Daoy (cell line): ENCODE data around the gene ATP8B3. TPM values are rescaled to one million over a fixed set of nuclear protein-coding genes. Genes with fewer than 3 reads are reported as not detected.

Source experiments
- DNase-seq: peaks from one replicate; pipeline ENCODE4 v3.0.0-alpha.2; 2015; ENCODE audit warnings: low read depth
- total RNA-seq: library from RNA; depleted of rRNA; stranded (reverse); fragments of >200 nt; shearing (Covaris generic); gene quantifications from 2 replicates; pipeline ENCODE4 v1.2.3, GENCODE V29; 2014

The ATP8B3 gene
- total RNA-seq, 1 experiment from 2014 or later = 1.8 TPM

DNA sequence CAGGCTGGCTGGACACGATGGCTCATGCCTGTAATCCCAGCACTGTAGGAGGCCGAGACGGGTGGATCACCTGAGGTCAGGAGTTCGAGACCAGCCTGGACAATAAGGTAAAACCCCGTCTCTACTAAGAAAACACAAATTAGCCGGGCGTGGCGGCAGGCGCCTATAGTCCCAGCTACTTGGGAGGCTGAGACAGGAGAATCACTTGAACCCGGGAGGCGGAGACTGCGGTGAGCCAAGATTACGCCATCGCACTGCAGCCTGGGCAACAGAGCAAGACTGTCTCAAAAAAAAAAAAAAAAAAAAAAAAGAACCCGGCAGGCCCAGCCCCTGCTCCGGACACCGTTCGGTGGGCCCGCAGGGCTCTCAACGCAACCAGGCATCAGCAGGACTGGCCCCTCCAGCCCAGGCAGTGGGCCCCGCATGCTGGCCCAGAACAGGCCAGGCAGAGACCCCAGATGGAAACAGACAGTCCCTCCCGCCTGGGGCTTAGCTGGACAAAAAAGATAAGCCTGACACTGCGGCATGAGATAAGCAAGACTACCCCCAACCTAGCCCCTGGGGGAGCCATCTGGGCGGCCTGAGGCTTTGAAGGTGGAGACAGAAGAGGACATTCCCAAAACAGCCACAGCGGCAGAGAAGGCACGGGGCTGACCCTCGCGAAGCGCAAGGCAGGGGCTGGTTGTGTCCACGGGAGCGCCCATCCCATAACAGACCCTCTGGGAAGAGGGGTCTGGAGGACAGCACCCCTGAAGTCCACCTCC is 24.6 kb upstream of the ATP8B3 start:
- no peak for DNase-seq

DNA sequence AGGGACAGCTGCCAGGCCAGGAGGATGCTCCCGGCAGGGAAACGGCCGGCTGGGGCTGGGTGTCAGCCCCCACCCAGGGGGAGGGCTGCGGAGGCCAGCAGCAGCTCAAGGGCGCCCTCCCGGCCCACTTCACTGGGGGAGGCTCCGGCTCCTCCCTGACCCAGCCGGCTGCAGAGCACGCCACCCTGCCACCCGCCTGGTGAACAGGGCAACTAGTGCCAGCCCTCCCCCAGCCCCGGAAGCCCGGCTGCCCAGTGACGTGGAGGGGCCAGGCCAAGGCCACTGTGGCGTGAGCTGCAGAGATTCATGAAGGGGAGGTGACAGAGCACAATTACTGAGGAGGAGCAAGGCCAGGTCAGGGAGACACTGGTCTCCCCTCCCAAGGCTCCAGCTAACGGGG is 21.5 kb upstream of the ATP8B3 start:
- DNase-seq = no peak

DNA sequence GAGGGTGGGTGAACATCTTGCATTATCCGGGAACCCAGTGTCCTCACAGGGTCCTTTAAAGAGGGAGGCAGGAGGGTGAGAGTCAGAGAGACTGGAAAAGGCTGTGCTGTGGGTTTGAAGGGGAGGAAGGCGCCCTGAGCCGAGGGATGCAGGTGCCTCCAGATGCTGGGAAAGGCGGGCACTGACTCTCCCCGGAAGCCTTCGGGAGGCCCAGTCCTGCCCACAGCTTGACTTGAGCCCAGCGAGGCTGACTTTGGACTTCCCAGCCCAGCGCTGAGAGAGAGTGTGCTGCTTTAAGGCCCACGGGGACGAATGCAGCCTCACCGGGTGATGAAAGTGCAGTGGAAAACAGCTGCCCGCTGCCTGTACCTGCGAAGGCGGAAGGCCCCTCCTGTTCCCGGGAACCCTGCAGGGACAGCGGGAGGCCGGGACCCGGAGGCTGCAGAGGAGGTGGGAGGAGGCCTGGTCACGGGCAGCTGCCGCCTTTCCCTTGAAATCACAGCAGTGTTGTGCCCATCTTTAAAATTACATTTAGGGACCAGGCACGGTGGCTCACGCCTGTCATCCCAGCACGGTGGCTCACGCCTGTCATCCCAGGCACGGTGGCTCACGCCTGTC is 20.1 kb upstream of the ATP8B3 start:
- DNase-seq = no peak

DNA sequence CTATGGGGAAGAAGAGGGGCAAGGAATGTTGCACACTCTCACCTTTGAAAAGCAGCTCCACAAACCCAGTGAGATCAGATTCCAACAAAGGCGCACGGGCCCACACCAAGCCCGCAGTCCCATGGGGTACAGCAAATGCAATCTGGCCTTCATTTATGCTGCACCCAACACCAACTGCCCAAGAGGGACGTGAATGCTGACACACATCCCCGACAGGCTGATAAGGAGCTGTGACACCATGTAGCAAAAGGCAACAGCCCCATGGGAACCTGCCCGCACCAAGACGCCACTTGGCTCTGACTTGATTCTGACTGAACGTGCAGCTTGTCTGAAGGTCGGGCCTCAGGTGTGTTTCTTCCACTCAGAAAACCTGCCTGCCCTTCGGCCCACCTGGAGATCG is 18.9 kb upstream of the ATP8B3 start:
- no peak for DNase-seq

DNA sequence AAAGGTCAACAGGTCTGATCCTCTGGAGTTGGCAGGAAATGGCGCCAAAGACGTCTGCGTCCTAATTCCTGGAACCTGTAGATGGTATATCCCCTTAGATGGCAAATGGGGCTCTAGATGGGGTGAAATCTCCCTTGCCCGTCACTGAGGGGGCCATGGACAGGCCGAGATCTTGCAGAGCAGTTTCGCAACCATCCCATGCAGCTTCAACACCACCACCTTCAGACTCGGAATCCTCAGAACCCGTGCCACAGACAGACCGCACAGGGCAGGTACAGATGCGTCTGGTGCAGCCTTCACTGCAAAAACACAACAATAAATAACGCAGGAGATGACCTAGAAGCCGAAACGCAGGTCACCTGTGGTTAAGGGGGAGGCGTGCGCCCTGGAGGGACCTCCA is 18.5 kb upstream of the ATP8B3 start:
- no peak for DNase-seq

DNA sequence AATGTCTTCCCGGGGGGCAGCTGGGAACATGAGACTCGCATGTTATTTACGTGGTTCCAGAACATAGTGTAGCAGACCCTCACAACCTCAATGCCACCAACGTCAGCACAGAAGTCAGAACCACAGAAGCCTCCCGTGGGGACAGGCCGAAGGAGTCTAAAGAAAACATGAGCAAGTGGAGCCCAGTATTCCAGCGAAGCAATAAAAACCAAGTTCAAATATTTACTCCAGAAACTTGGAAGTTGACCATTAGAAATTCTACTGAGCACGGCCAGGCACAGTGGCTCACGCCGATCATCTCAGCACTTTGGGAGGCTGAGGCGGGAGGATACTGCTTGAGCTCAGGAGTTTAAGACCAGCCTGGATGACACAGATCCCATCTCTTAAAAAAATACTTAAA is 17.9 kb upstream of the ATP8B3 start:
- no peak for DNase-seq

DNA sequence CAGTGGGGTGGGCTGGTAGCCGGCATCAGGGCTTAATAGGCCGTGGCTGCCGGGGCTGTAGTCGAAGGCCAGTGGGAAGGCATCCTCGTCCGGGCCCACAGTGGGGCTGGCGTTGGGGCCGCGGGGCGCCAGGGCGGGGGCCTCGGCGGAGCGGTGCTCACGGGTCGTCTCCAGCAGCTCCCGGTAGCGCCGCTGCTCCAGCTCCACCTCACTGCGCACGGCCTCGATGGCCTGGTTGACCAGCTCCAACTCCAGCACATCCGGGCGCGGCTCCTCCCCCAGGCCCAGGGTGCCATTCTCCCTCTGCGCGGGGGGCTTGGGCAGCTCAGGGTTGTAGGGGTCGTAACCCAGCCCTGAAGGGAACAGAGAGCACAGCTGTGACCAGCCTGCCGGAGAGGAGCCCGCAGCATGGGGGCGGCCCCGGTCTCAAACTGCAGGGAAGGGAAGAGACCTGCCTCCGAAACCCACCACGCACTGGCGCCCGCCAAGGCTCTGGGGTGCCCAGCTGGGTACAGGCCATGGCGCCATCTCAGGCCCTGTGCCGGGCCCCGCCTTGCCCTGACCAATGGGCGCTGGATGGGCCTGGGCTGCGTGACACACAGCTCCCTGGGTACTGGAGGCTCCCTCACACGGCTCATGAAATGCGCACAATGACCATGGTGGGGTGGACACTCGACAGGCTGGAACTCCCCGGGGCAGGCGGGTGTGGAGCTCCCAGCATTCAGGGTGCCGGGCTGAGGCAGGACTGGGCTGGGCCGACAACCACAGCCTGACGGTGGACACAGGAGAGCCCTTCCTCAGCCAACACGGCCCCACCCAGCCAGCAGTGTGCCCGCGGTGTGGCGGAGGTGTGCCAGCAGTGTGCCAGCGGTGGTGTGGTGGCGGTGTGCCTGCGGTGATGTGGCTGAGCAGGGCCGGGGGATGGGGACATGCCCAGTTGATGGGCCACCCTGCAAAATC is 16.5 kb upstream of the ATP8B3 start:
- DNase-seq = no peak

DNA sequence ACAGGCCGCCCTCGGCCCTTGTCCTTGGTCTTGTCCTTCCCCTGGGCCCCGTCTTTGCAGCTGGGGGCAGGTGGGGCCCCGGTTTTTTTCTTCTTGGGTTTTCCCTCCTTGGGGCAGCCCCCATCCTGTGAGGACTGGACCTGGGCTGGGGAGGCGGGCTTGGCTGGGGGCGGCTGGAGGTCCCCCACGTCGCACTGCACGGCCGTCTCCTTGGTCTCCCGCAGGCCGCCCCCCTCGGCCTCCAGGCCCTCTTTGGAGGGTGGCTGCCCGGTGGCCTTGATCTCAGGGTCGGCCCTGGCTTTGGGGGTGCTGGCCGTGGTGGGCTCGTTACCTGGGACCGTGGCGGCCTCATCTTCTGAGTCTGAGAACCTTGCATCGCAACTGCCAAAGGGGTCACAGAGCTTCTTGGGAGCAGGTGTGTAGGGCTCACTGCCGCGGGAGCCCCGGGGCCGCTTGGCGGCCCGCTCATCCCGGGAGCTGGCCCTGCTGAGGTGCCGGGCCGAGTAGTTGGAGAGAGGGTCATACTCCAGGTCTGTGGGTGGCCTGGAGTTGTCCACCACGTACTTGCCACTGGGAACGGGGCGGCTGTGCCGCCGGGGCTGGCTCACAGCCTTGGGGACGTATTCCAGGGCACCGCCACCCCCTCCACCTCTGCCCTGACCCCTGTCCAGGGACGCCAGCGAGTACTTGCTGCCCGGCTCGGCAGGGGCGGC is 15.6 kb upstream of the ATP8B3 start:
- DNase-seq = no peak

DNA sequence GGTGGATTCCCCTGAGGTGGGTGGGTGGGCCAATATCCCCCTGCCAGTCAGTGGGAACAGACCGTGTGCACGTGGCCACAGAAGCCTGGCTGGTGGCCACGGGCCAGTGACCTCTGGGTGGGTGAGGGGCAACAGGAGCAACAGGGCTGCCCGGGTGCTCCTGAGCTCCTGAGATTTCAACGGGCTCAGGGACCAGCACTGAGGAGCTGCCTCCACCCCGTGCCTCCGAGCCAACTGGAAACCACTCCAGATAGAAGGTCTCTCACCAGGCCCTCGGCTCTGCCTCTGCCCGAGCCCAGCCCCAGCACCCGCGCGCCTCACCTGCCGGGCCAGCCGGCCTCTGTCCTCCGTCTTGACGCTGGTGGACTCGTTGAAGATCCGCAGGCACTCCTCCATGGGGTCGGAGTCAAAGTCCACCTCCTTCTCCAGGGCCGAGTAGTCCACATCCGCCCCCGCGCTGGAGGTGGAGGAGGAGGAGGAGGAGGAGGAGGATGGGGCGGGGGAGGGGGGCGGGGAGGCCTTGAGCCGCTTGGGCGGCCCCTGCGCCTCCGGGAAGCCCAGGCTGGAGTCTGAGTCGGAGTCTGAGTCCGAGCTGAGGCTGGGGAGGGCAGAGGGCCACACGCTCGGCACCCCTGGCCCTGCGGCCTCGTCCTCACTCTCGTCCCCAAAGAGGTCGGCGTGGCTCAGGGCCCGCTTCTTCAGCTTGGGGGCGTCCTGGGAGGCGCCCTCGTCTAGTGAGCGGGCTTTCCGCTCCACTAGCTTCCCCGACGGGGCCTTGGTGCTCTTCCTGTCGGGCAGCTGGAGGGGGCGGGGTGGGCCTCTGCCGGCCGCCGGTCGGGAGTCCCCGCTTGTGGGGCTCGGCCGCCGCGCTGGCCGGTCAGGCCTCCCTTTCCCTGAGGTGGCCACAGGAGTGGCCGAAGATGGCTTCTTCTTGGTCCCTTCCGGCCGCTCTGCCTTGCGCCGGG is 14.8 kb upstream of the ATP8B3 start:
- no peak for DNase-seq

DNA sequence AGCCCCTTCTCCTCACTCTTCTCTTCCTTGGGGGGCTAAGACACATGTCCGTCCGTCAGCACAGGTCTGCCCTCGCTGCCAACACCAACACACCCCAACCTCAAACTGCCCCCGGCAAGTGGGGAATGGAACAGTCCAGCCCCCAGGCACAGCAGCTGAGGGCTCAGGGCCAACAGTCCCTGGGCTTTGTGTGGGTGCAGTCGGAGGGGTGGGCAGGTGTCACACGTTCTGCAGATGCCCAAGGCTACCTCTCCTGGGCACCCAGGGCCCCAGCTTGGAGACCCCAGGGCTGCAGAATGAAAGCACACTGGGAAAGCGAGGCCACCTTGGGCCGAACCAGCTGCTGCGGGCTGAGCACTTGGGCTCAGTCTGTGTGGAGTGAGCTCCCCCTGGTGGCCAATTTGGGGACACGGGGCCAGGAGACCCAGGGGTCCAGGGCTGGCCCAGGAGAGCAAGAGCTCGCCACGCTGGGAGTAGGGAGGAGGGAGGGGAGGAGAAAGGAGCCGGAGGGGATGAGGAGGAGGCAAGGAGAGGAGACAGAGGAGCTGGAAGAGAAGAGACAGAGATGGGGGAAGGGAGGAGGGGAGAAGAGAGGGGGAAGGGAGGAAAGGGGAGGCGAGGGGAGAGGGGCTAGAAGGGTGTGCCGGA is 14.0 kb upstream of the ATP8B3 start:
- peak; percentile 73 for DNase-seq

DNA sequence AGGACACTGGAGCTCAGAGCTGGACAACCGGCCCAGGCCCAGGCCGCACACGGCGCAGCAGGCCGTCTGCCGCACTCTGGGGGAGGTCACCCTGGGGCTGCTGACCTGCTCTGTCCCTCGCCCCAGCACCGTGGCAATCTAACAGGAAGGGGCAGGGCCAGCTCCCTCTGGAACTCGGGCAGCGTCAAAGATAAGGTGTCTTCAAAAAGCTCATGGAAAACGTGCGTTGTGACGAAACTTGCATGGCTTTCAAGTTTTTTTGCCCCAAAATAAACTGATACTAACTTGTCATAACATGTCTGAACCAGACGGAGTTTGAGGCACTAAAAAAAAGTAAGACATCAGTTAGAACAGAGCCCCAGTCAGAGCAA is 12.2 kb upstream of the ATP8B3 start:
- no peak for DNase-seq

DNA sequence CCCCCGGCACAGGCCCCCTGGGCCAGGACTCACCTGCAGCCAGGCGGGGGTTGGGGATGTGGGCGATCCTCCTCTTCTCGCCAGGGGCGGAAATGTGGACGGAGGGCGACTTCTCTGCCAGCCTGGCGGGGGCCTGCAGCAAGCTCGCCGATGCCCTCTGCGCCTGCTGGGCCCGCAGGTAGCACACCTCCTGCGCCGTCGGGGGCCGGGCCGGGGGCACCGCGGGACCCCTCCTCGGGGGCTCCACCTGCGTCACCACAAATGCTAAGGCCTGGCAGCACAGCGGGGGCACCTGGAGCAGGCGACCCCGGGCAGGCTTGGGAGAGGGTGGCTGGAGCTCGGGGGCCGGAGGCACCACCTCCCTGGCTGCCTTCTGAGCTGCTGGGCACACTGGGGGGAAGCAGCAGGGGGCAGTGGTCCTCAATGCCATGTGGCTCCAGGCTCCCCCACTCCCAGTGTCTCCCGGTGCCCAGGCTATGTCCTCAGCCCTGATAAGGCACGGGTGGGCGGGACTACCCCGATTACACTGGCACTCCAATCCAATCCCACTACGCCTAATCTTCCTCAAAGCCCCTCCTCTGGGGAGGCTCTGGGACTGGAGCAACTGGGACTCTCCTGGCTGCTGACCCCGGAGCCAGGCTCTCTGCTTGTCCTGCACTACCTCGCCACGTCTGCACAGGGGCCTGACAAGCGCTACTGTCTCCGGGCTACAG is 11.6 kb upstream of the ATP8B3 start:
- no peak for DNase-seq

DNA sequence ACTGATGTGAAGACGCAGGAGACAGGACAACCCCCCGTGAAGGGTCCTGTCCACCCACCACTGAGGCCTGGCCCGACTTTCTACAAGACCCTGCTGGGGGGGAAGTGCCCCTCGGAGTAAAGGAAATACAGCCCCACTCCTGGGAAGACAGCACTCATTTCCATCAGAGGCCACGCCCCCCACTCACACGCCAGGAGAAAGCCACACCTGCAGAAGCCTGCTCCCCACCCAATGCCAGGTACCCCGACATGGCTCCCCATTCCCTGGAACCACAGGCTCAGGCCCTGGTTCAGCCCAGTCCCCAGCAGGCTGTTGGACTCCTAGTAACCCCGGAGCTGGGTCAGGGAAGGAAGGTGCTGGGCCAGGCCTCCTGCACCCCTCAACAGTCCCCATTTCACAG is 10.9 kb upstream of the ATP8B3 start:
- no peak for DNase-seq

DNA sequence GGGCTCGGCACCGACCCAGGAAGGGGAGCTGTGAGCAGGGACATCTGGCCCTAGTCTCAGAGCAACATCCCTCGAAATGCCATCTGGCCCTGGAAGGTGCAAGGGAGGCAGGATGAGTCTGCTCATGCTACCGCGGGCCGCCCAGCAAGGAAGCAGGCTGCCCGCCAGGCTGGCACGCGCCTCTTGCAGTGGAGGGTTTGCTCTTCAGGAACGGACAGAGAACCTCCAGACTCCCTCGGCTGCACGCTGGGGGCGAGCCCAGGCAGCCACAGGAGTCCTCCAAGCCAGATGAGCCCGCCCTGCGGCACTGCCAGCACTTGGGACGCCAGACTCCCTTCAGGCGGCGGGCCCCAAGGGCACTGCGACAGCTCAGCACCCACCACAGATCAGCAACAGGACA is 10.1 kb upstream of the ATP8B3 start:
- DNase-seq = no peak

DNA sequence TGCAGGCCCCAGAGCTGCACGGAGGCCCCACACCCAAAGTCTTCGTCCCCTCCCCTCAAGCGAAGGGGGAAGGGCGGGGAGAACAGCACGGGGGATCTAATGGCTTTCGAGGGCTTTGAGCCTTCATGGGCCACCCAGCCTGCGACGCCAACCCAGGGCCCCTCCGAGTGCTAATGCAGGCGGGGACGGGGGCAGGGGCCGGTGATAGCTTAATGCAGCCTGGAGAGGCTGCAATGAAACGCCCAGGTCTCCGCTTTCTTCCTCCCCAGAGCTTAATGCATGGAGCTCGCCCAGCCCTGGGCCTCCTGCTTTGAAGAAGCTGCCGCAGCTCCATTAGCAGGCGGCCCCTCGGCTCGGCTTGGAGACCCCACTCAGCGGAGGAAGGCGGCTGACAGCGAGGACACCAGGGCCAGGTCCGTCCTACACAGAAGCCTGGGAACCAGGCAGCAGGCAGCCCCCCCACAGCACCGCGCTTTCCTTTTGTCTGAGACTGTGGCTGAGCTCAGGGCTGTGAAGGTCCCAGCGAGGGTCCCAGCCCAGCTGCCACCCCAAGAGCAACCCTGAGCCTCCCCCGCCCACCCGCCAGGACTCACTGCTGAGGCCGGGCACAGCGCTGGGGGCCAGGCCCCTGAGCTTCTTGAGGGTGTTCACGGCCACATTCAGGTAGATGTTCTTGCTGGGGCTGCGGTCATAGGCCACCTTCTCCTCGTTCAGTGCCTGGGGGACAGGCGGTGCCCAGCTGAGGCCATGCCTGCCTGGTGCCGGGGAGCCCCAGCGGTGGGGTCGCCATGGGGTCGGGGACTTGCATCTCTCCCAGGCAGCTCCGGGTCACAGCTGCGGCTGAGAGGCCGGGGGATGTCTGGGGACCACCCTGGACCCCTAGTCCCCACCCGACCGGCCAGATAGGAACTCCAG is 7.5 kb upstream of the ATP8B3 start:
- no peak for DNase-seq

DNA sequence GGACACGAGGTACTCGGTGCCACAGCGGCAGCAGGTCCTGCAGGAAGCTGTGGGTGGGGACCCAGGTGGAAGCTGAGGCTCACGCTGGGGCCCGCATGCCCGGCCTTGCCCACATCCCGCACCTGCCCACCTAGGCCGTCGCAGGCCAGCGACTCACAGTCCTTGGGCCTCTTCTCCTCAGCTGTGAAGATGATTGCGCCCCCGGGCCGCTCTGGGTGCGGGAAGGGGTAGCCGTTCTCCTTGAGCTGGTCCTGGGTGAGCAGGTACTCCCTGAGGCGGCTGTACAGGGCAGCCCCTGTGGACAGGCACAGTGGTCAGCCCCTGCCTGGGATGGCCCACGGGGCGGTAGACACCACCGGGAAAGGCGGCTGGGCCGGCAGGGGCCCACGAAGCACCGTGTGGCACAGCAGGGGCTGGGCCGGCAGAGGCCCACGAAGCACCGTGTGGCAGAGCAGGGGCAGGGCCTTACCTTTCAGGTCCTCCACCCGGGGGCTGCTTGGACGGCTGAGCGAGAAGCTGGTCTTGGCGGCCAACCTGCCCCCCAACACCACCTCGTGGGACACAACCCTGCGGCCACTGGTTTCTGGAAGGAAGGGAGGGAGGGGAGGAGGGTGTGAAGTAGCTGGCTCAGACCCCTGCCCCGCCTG is 6.6 kb upstream of the ATP8B3 start:
- no peak for DNase-seq

DNA sequence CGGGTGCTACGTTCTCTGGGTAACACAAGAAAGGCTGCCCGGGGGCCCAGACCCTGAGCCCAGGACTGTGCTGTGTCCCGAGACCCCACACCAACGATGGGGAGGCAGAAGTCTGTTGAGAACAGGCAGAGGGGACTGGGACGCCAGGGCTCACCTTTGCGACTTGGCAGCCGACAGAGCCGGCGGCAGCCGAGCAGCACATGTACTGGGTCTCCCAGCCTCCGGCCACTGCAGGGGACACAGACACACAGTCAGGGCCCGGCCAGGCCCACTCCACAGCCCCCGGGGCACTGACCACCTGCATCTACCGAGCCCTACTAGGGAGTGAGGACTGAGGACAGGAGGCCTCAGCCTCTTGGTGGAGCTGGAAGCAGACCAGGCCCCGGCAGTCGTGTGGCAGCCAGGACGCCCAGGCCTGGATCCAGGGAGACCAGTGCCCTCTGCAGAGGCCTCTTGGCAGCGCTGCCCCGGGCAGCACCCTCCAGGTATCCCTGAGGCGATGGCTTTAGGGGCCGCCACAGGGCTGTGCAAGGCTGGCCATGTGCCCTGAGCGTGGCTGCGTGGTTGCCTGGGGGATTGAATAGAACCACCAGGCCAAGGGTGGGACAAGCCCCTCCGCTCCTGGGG is 5.6 kb upstream of the ATP8B3 start:
- no peak for DNase-seq
